PC-9 (cell line): Measurements from ENCODE around the gene PTF1A. TPM values are rescaled to one million over a fixed set of nuclear protein-coding genes. Genes with fewer than 3 reads are reported as not detected.

Experiments
- BruUV-seq: library from RNA; stranded (reverse); fragments of 400-500 nt; replicated peaks from 2 replicates; lab custom pipeline; 2021; lab: Mats Ljungman, UMichigan
- CTCF ChIA-PET: fragments of 300-600 bp; sonication (Branson Sonifier 250); formaldehyde crosslinking; loops from one replicate; lab custom pipeline; 2022; ENCODE audit warnings: antibody characterized with exemption; lab: Charles Lee
- POLR2A ChIA-PET: fragments of 300-600 bp; sonication (Branson Sonifier 250); formaldehyde crosslinking; loops from one replicate; lab custom pipeline; 2022; ENCODE audit warnings: antibody characterized with exemption; ENCODE audit not compliant: unreplicated experiment; lab: Charles Lee
- DNase-seq, 2 experiments: peaks; one replicate each; pipeline versions ENCODE4 v3.0.0 to v3.0.0-alpha.2; 2015 to 2022; ENCODE audit warnings: mixed read lengths in 1 of 2
- H2AFZ ChIP-seq: fragments of 200-600 bp; sonication (generic); 2 replicates; pipeline ENCODE4 v1.8.1; 2017; ENCODE audit warnings: antibody characterized with exemption
- H3F3A ChIP-seq: fragments of 200-600 bp; sonication (generic); 2 replicates; pipeline ENCODE4 v1.8.1; 2017; ENCODE audit warnings: antibody characterized with exemption, mild to moderate bottlenecking, low read depth; ENCODE audit not compliant: insufficient read depth
- H3K27ac ChIP-seq: fragments of 200-600 bp; sonication (generic); 2 replicates; pipeline ENCODE4 v1.6.1; 2016; ENCODE audit warnings: mixed run types
- H3K27me3 ChIP-seq: fragments of 200-600 bp; sonication (generic); 2 replicates; pipeline ENCODE4 v1.6.1; 2016; ENCODE audit warnings: low read depth, mixed run types; ENCODE audit not compliant: insufficient read depth
- H3K36me3 ChIP-seq: fragments of 200-600 bp; sonication (generic); 2 replicates; pipeline ENCODE4 v1.6.1; 2016; ENCODE audit warnings: low read depth, mixed run types
- H3K4me1 ChIP-seq: fragments of 200-600 bp; sonication (generic); replicated peaks from 2 replicates; pipeline ENCODE4 v1.6.1; 2016; ENCODE audit warnings: mixed run types; ENCODE audit not compliant: insufficient read depth
- H3K4me2 ChIP-seq: fragments of 200-600 bp; sonication (generic); 2 replicates; pipeline ENCODE4 v1.6.1; 2017; ENCODE audit warnings: mixed run types
- H3K4me3 ChIP-seq: fragments of 200-600 bp; sonication (generic); 2 replicates; pipeline ENCODE4 v1.6.1; 2016; ENCODE audit warnings: mixed run types
- H3K79me2 ChIP-seq: fragments of 200-600 bp; sonication (generic); 2 replicates; pipeline ENCODE4 v1.6.1; 2017; ENCODE audit warnings: low read depth, mixed run types
- H3K9me2 ChIP-seq: fragments of 200-600 bp; sonication (generic); 2 replicates; pipeline ENCODE4 v1.8.1; 2017; ENCODE audit warnings: mild to moderate bottlenecking; ENCODE audit not compliant: insufficient read depth
- H3K9me3 ChIP-seq: fragments of 200-600 bp; sonication (generic); 2 replicates; pipeline ENCODE4 v1.8.1; 2016; ENCODE audit warnings: low read depth; ENCODE audit not compliant: insufficient read depth
- H4K20me1 ChIP-seq: fragments of 200-600 bp; sonication (generic); 2 replicates; pipeline ENCODE4 v1.8.1; 2017; ENCODE audit not compliant: insufficient read depth
- CTCF ChIP-seq: fragments of 200-600 bp; sonication (generic); conservative IDR thresholded peaks from 2 replicates; pipeline ENCODE4 v1.6.1; 2017; ENCODE audit warnings: mixed run types, antibody characterized with exemption, mild to moderate bottlenecking, moderate library complexity
- EZH2 ChIP-seq: fragments of 200-600 bp; sonication (generic); IDR thresholded peaks from 2 replicates; pipeline ENCODE4 v1.8.0; 2017; ENCODE audit warnings: antibody characterized with exemption, low read depth
- intact Hi-C: fragments of 100-400 bp; cut with micrococcal nuclease; formaldehyde crosslinking; loops from one replicate; pipeline ENCODE4 v1.10.0; 2022; ENCODE audit not compliant: unreplicated experiment
- total RNA-seq: library from RNA; stranded (reverse); gene quantifications from 2 replicates; pipeline ENCODE4 v1.2.3, GENCODE V29; 2021

The PTF1A gene
- total RNA-seq, 1 experiment from 2014 or later: not detected

- POLR2A ChIA-PET: no interaction called here
- no peaks in the 10 kb centered on the region for H3K4me1 ChIP-seq
- H3K27me3 ChIP-seq: no peaks in the 10 kb centered on the region
- H3K9me3 ChIP-seq: no peaks in the 10 kb centered on the region
- H3K4me2 ChIP-seq: no peak overlapping the region
- CTCF ChIA-PET: no interaction called here
- no peak for TF ChIP-seq EZH2
- no peak for TF ChIP-seq CTCF
- no peaks in the 10 kb centered on the region for H3K9me2 ChIP-seq
- intact Hi-C loops: no loop called here
- no TSS peak for BruUV-seq
- H3K4me3 ChIP-seq: no peak overlapping the region
- no peak for DNase-seq
- no peak overlapping the region for H2AFZ ChIP-seq
- H4K20me1 ChIP-seq: no peaks in the 10 kb centered on the region
- H3K79me2 ChIP-seq: no peaks in the 10 kb centered on the region
- H3F3A ChIP-seq: no peaks in the 10 kb centered on the region
- no peaks in the 10 kb centered on the region for H3K36me3 ChIP-seq
- no peak overlapping the region for H3K27ac ChIP-seq
Measured at GRCh38 chr10:23174074-23174976, 17.8 kb upstream of the PTF1A start.

- Histone ChIP-seq H3K9me3 (no peaks in the 10 kb centered on the region), H4K20me1 (no peaks in the 10 kb centered on the region), H3K4me2 (no peak overlapping the region), H3K4me1 (no peaks in the 10 kb centered on the region), H3K9me2 (no peaks in the 10 kb centered on the region), H3K27me3 (no peaks in the 10 kb centered on the region), H3F3A (no peaks in the 10 kb centered on the region), H3K36me3 (no peaks in the 10 kb centered on the region), H3K27ac (no peak overlapping the region), H3K4me3 (no peak overlapping the region), H2AFZ (no peak overlapping the region), H3K79me2 (no peaks in the 10 kb centered on the region)
- CTCF ChIA-PET: no interaction called here
- TF ChIP-seq EZH2 (no peak), CTCF (no peak)
- no peak for DNase-seq
- BruUV-seq: no TSS peak
- POLR2A ChIA-PET: no interaction called here
- intact Hi-C loops: no loop called here
Measured at GRCh38 chr10:23174977-23175512, 17.1 kb upstream of the PTF1A start.

GRCh38 chr10:23186178-23186577 is 5.9 kb upstream of the PTF1A start:
- H3K36me3 ChIP-seq: no peaks in the 10 kb centered on the region
- no peak for DNase-seq
- no peak overlapping the region for H2AFZ ChIP-seq
- no TSS peak for BruUV-seq
- CTCF ChIA-PET: no interaction called here
- H3K4me2 ChIP-seq: no peak overlapping the region
- H3K27ac ChIP-seq: no peak overlapping the region
- H3K4me1 ChIP-seq: no peaks in the 10 kb centered on the region
- peaks cover 7% of the 10 kb centered on the region; the same call in 1 of the 2 replicates for H3K27me3 ChIP-seq
- TF ChIP-seq CTCF (no peak), EZH2 (no peak)
- no peaks in the 10 kb centered on the region for H4K20me1 ChIP-seq
- no peaks in the 10 kb centered on the region for H3K9me3 ChIP-seq
- H3F3A ChIP-seq: no peaks in the 10 kb centered on the region
- no peaks in the 10 kb centered on the region for H3K9me2 ChIP-seq
- H3K79me2 ChIP-seq: no peaks in the 10 kb centered on the region
- no peak overlapping the region for H3K4me3 ChIP-seq
- intact Hi-C loops: no loop called here
- POLR2A ChIA-PET: no interaction called here
